ENCODE results near the gene SLC25A4. TPM values are rescaled to one million over a fixed set of nuclear protein-coding genes. Genes with fewer than 3 reads are reported as not detected.

SLC25A4 gene
- polyA plus RNA-seq, 6 donors from 2014 or later: 10.4 to 24.1 (median 12.4) TPM

DNA sequence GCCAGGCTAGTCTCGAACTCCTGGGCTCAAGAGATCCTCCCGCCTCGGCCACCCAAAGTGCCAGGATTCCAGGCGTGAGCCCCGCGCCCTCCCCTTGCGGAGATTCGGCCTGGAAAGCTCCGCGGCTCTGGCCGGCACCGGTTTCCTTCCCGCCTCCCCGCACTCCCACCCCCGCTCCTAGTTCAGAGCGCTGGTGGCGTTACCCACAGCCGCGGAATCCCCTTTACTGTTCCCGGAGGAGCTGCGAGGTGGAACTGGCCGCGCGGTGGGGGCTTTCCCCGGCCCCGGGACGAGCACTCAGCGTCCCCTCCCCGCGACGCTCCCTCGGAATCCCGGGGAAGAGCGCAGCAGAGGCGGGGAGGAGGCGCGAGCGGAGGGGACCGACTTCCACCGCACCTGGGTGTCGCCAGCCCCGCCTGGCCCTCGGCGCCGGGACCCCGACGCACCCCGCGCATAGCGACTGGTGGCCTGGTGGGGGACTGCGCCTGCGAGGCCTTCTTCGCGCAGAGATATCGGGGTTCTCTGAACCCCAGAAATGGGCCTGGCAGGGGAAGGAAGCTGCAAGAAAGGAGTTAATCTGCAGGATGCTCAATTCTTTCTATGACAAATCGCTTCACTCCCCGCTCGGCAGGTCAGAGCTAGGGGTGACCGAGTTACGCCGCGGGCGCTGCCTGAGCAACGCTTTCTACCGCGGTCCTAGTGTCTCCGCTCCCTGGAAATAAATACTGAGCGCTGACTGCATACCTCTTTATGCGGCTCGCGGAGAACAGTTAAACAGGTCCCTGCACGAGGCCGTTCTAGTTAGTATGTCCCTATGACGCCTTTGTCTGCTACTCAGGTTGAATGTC lies 14.6 kb upstream of the SLC25A4 start:
- peaks cover 23 to 49% (median 29%) of the 10 kb centered on the region in 3 donors for H3K27me3 Mint-ChIP-seq
- DNase-seq: peak; percentile 25
- peak overlapping the region in 1 of 6 donors; percentile 18 for H3K27ac Mint-ChIP-seq
- ATAC-seq (ENCODE audit: low read depth in 2 of 2): peak; percentile 79 to 82
- H3K36me3 Mint-ChIP-seq: no peaks in the 10 kb centered on the region
- no peaks in the 10 kb centered on the region for H3K9me3 Mint-ChIP-seq
- peaks cover 0 to 9% (median 4%) of the 10 kb centered on the region in 3 donors for H3K4me1 Mint-ChIP-seq
- H3K4me3 Mint-ChIP-seq: peak overlapping the region; percentile 75 to 91 (median 84)

DNA sequence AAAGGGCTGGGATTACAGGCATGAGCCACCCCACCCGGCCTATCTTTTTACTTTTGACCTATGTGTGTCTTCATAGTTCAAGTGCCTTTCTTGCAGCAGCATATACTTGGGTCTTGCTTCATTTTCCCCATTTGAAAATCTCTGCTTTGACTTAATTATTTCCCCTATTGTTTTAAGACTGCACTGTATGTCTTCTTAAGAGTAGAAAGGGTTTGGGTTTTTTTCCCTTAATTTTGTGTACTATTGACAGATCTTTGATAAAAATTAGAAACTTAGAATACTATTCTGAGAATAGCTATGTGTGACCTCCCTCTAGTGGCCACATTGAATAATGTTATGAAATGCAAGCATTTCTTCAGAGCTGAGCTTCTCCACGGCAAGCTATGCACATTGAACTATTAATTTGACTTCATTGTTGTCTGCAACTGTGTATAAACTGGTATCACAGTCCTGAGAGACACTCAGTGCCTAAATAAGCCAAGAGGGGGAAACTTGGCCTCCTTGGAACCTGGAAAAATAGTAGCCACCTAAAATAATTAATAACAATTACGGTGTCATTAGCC lies 8.7 kb upstream of the SLC25A4 start:
- ATAC-seq (ENCODE audit: low read depth in 2 of 2): peak; percentile 74 to 75

DNA sequence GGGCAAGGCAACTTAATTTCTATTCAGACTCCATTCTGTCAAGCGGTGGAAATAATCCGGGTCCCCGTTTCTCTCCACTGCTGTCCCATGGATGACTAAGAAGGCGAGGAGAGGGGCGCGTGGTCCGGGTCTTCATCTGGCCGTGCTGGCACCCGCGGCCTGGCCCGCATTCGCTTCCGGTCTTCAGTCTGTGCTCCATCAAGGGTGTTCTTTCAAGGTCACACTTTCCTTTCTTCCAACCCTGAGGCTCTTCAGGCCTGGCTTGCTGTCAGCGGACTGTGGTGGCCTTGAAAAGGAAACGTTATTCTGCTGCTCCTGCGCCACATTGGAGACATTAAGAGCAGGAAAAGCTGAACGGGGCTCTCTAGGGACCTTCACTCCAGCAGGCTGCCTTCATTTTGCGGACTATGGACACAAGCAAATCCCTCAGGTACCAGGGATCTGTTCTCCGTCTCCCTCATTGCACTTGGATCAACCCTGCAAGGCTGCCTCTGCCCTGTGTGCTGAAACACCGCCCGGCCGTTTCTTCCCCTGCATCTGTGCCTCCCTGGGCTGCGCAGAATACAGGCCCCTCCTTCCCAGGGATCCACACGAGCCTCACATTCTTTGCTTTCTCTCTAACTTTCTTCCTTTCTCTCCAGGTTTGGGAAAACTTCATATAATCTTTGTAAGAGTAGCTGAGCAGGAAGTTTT lies 5.7 kb upstream of the SLC25A4 start:
- H3K36me3 Mint-ChIP-seq: no peaks in the 10 kb centered on the region
- H3K27me3 Mint-ChIP-seq: peaks cover 10 to 22% (median 17%) of the 10 kb centered on the region in 3 donors
- no peak overlapping the region for H3K4me3 Mint-ChIP-seq
- H3K4me1 Mint-ChIP-seq: peaks cover 1 to 5% (median 2%) of the 10 kb centered on the region in 3 donors
- no peak overlapping the region for H3K27ac Mint-ChIP-seq
- H3K9me3 Mint-ChIP-seq: no peaks in the 10 kb centered on the region
- DNase-seq (no peak), ATAC-seq (ENCODE audit: low read depth in 2 of 2) (no peak)

More for the DNA sequence above, 8.7 kb upstream of the SLC25A4 start:
- DNase-seq: peak; percentile 40
- peaks cover 0 to 5% (median 0%) of the 10 kb centered on the region in 3 donors for H3K4me1 Mint-ChIP-seq
- H3K36me3 Mint-ChIP-seq: no peaks in the 10 kb centered on the region
- peaks cover 19 to 37% (median 32%) of the 10 kb centered on the region in 3 donors for H3K27me3 Mint-ChIP-seq
- peak overlapping the region in 1 of 8 donors; percentile 1 for H3K4me3 Mint-ChIP-seq
- no peak overlapping the region for H3K27ac Mint-ChIP-seq
- no peaks in the 10 kb centered on the region for H3K9me3 Mint-ChIP-seq

DNA sequence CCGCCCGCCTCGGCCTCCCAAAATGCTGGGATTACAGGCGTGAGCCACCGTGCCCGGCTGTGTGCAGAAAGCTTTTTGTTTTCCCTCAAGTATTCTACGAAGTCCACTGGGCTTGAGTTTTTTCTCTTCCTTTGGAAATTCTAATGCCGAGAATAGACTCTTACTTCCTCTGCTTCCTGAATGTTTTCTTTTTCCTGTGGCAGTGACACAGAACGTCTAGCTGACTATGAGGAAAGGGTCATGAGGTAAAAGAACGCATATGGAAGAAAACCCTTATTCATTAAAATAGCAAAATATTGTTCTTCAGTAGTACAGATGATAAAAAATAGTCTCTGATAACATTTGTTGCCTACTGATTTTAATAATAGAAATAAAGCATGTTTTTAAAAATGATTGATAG lies 4.9 kb upstream of the SLC25A4 start:
- DNase-seq: no peak
- Mint-ChIP-seq H3K9me3 (no peaks in the 10 kb centered on the region), H3K4me3 (no peak overlapping the region), H3K4me1 (peaks cover 5% of the 10 kb centered on the region in 3 donors), H3K27ac (no peak overlapping the region), H3K27me3 (peaks cover 10 to 22% (median 17%) of the 10 kb centered on the region in 3 donors), H3K36me3 (no peaks in the 10 kb centered on the region)
- ATAC-seq (ENCODE audit: low read depth in 2 of 2): no peak

DNA sequence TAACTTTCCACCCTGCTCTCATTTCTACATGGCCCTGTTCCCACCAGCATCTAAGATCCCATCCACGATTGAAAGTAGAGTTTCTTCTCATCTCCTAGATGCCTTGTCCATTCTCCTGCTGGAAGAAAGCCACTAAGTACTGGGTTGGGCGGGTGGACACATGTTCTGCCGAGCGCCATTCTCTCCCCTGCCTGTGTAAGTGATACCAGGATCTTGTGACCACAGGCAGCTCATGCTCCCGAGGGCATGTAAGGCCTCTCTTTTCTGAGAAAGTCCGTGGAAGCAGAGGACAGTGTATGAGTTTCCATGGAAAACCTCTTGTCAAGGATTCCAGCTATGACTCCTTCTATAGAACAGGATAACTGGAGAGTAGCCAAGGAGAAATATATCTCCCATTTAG lies 3.3 kb upstream of the SLC25A4 start:
- Mint-ChIP-seq H3K27ac (no peak overlapping the region), H3K4me3 (no peak overlapping the region), H3K36me3 (no peaks in the 10 kb centered on the region), H3K27me3 (peaks cover 4 to 22% (median 17%) of the 10 kb centered on the region in 3 donors), H3K9me3 (no peaks in the 10 kb centered on the region), H3K4me1 (peaks cover 8 to 15% (median 12%) of the 10 kb centered on the region in 3 donors)
- no peak for ATAC-seq (ENCODE audit: low read depth in 2 of 2)
- no peak for DNase-seq

DNA sequence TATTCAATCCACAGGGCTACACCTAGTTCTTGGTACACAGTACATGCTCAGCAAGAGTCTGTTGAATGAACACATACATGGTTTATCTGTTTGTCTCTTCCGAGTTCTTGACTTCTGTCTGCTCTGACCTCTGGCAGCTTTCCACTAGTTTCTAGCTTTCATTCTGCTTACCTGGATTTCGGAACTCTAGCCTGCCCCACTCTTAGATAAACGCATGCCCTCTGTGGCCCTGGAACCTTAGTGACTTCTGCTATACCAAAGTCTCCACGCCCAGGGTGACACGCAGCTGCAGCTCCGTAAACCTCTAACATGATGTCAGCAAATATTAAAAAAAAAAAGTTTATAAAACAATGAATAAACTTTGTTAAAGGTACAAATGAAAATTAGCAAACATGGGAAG lies 1.3 kb upstream of the SLC25A4 start:
- Mint-ChIP-seq H3K4me3 (peak overlapping the region in 4 of 8 donors; percentile 19 to 96 (median 55)), H3K4me1 (peaks cover 8 to 19% (median 12%) of the 10 kb centered on the region in 3 donors), H3K27ac (peak overlapping the region in 1 of 6 donors; percentile 4), H3K36me3 (no peaks in the 10 kb centered on the region), H3K27me3 (peaks cover 4 to 22% (median 17%) of the 10 kb centered on the region in 3 donors), H3K9me3 (no peaks in the 10 kb centered on the region)
- DNase-seq (no peak), ATAC-seq (ENCODE audit: low read depth in 2 of 2) (no peak)

DNA sequence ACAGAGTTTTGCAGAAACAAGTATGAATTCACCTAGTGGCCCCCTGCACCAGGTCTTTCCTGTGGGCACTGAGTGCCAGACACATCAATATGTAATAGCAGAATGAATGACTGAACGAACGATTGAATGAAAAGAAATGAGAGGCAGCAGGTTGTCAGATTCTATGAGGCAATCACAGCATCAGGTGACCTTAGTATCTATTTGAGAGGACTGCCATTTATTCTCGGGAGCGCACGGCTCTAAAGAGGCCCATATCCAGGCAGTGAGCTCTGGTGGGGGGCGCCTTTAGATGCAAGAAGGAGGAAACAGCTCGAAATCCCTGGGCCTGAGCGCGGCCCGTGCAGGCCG lies 528 bp upstream of the SLC25A4 start:
- DNase-seq: no peak
- peaks cover 8 to 19% (median 12%) of the 10 kb centered on the region in 3 donors for H3K4me1 Mint-ChIP-seq
- no peaks in the 10 kb centered on the region for H3K9me3 Mint-ChIP-seq
- peak overlapping the region; percentile 74 to 94 (median 89) for H3K27ac Mint-ChIP-seq
- peaks cover 4 to 19% (median 13%) of the 10 kb centered on the region in 3 donors for H3K27me3 Mint-ChIP-seq
- H3K4me3 Mint-ChIP-seq: peak overlapping the region; percentile 84 to 97 (median 93)
- no peaks in the 10 kb centered on the region for H3K36me3 Mint-ChIP-seq
- ATAC-seq (ENCODE audit: low read depth in 2 of 2): peak; percentile 11

DNA sequence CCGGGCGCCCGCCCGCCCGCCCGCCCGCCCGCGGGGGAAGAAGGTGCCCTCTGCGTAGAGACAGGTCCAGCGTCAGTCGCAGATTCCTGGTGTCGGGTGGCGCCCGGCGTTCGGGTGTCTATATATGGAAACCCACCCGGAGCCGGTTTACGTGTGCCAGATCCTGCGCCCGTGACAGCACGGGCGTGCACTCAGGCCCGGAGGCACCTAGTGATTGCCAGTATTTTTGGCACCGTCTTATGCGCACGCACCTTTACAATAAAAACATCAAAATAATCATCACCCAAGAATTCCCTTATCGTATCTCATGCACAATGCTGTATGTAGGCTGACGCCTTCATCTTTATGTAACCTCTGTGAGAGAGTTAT lies 519 bp downstream of the SLC25A4 start:
- peak overlapping the region in 4 of 6 donors; percentile 49 to 88 (median 60) for H3K27ac Mint-ChIP-seq

DNA sequence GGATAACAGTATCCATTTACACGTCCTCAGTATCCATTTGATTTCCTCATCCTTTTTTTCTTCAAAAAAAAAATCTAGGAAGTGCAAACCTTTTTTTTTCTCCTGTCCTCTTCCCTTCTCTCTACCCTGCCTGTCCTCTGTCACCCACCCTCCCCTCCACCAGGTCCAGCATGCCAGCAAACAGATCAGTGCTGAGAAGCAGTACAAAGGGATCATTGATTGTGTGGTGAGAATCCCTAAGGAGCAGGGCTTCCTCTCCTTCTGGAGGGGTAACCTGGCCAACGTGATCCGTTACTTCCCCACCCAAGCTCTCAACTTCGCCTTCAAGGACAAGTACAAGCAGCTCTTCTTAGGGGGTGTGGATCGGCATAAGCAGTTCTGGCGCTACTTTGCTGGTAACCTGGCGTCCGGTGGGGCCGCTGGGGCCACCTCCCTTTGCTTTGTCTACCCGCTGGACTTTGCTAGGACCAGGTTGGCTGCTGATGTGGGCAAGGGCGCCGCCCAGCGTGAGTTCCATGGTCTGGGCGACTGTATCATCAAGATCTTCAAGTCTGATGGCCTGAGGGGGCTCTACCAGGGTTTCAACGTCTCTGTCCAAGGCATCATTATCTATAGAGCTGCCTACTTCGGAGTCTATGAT lies 1.7 kb downstream of the SLC25A4 start:
- Mint-ChIP-seq H3K36me3 (no peaks in the 10 kb centered on the region), H3K27me3 (peaks cover 0 to 2% (median 0%) of the 10 kb centered on the region in 3 donors), H3K4me3 (peak overlapping the region in 7 of 8 donors; percentile 59 to 94 (median 76)), H3K27ac (peak overlapping the region in 1 of 6 donors; percentile 37), H3K9me3 (no peaks in the 10 kb centered on the region), H3K4me1 (peaks cover 8 to 19% (median 12%) of the 10 kb centered on the region in 3 donors)
- no peak for ATAC-seq (ENCODE audit: low read depth in 2 of 2)
- no peak for DNase-seq

More for the DNA sequence above, 519 bp downstream of the SLC25A4 start:
- H3K4me3 Mint-ChIP-seq: peak overlapping the region; percentile 84 to 96 (median 92)
- no peak for DNase-seq
- ATAC-seq (ENCODE audit: low read depth in 2 of 2): peak; percentile 13 to 14
- H3K27me3 Mint-ChIP-seq: peaks cover 0 to 10% (median 3%) of the 10 kb centered on the region in 3 donors
- no peaks in the 10 kb centered on the region for H3K36me3 Mint-ChIP-seq
- no peaks in the 10 kb centered on the region for H3K9me3 Mint-ChIP-seq
- peaks cover 8 to 19% (median 12%) of the 10 kb centered on the region in 3 donors for H3K4me1 Mint-ChIP-seq

DNA sequence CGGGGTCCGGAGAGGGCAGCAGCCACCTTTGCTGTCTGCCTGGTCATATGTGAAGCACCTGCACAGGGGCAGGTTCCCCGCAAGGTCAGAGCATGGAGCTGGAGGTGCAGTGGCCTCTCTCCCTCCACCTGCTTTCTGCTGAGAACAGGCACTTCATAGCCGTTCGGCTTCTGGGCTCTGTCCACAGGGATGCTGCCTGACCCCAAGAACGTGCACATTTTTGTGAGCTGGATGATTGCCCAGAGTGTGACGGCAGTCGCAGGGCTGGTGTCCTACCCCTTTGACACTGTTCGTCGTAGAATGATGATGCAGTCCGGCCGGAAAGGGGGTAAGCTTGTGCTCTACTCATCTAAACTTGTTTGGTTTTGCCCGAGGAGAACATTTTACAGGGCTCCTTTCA lies 2.5 kb downstream of the SLC25A4 start:
- H3K27ac Mint-ChIP-seq: peak overlapping the region in 1 of 6 donors; percentile 54
- no peaks in the 10 kb centered on the region for H3K36me3 Mint-ChIP-seq
- no peaks in the 10 kb centered on the region for H3K9me3 Mint-ChIP-seq
- H3K4me3 Mint-ChIP-seq: peak overlapping the region in 2 of 8 donors; percentile 61 to 86
- no peak for ATAC-seq (ENCODE audit: low read depth in 2 of 2)
- H3K4me1 Mint-ChIP-seq: peaks cover 8 to 19% (median 12%) of the 10 kb centered on the region in 3 donors
- no peaks in the 10 kb centered on the region for H3K27me3 Mint-ChIP-seq
- DNase-seq: no peak

DNA sequence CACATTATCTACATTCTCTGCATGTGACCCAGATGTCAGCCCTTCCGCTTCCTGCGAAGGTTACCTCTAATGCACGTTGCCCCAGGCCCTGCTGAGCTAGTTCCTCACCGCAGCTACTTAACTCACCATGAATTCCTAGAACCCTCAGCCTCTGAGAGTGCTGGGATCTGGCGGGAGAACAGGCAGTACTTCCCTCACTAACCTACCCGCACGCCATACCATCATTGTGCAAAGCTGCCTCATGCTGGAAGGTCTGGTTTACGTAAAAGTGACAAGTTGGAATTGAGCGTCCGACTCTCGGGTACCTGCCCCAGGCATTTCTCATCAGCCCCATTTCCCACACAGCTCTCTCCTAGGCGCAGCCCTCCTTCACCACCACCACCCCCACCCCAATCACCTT lies 6.3 kb downstream of the SLC25A4 start:
- no peak for ATAC-seq (ENCODE audit: low read depth in 2 of 2)
- Mint-ChIP-seq H3K27me3 (no peaks in the 10 kb centered on the region), H3K27ac (peak overlapping the region in 1 of 6 donors; percentile 13), H3K4me1 (peaks cover 0 to 7% (median 0%) of the 10 kb centered on the region in 3 donors), H3K4me3 (no peak overlapping the region), H3K9me3 (no peaks in the 10 kb centered on the region), H3K36me3 (peaks cover 0 to 15% of the 10 kb centered on the region in 2 donors)
- DNase-seq: no peak

DNA sequence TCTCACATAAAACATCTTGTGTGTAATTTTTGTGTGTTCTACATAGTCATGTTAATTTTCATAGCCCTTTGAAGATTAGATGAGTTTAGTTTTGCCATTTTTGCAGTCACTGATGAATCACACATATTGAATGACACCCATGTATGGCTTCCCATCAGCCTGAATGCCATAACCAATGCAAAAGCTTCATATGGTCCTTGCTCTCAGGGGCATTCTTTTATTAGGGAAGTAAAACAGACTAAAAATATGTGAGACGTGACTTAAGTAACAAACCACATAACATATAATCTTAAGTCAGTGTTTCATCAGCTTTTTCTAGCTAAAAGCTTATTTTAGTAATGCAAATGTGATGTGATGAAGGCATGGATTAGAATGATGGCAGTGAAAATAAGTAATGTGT lies 8.2 kb downstream of the SLC25A4 start:
- DNase-seq: no peak
- Mint-ChIP-seq H3K27me3 (no peaks in the 10 kb centered on the region), H3K36me3 (peaks cover 0 to 15% of the 10 kb centered on the region in 2 donors), H3K4me3 (no peak overlapping the region), H3K27ac (no peak overlapping the region), H3K9me3 (no peaks in the 10 kb centered on the region), H3K4me1 (no peaks in the 10 kb centered on the region)
- no peak for ATAC-seq (ENCODE audit: low read depth in 2 of 2)

DNA sequence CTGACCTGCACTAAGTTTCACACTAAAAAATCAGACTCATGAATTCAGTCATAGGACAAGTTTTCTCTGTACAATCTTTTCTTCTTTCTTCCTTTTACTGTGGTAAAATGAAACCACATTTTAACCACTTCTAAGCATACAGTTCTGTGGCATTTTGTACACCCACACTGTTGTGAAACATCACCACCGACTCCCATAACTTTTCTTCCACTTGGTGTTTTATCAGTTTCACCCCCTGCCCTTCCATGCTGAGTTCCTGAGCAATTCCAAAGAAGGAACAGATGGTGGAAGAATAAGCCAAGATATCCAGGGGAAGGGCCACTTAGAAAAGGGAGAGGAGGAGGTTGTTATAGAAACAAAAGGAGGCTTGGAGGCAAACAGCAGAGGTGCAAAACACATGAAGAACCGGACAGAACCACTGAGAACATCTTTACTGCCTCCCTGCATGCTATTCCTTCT lies 22.6 kb downstream of the SLC25A4 start:
- H3K4me3 Mint-ChIP-seq: no peak overlapping the region
- peaks cover 8 to 27% of the 10 kb centered on the region in 2 donors for H3K36me3 Mint-ChIP-seq
- H3K9me3 Mint-ChIP-seq: no peaks in the 10 kb centered on the region
- ATAC-seq (ENCODE audit: low read depth in 2 of 2) (no peak), DNase-seq (no peak)
- peak overlapping the region in 1 of 6 donors; percentile 65 for H3K27ac Mint-ChIP-seq
- H3K27me3 Mint-ChIP-seq: no peaks in the 10 kb centered on the region
- H3K4me1 Mint-ChIP-seq: peaks cover 0 to 7% (median 0%) of the 10 kb centered on the region in 3 donors
